Heart left ventricle (tissue), 13 donors: Measurements from ENCODE around the gene BST1.

Source experiments
- POLR2A ChIP-seq, 2 donors: fragments of 450-650 bp; IDR thresholded peaks; one replicate each; pipeline ENCODE4 v1.6.1; 2017; ENCODE audit warnings: antibody characterized with exemption in 2 of 2, mild to moderate bottlenecking in 2 of 2, moderate library complexity in 2 of 2
- TF ChIP-seq, protein P1 (sequence below), 12 donors: fragments of 200-600 bp; sonication (generic) in 4 of 12; IDR thresholded peaks; one replicate each; pipeline versions ENCODE4 v1.5.0 to v1.8.0; 2018 to 2022; ENCODE audit warnings: antibody characterized with exemption in 12 of 12, mild to moderate bottlenecking in 5 of 12
- donor health status: ischemic (EF 13 %, LVEDD 7.1; RV severe dilation, severe dysfunction).
- donor health status: DM: no; HTN: yes; CAD: no.
- donor health status: DM: no; HTN: no; CAD: no.
- donor health status: ischemic (EF 25% LVEDD 6.9; RV normal size, moderate dysfunction).
- donor health status: ischemic (EF 25% LVEDD 5.7; RV mildly dilated, moderate dysfunction).
- donor health status: ischemic (EF 35%, LVEDD 5.7; RV mildly dilated, moderate dysfunction).
- donor health status: nonischemic (EF 11% LVEDD 7.7; RV severe dilation, severe dysfunction).
- donor health status: DM: yes; HTN: yes; CAD: no.
- donor health status: PGD.
- donor health status: ischemic (EF 29% LVEDD 5.4; RV normal size, mild dysfunction).
- donor health status: nonischemic (EF 23%, LVEDD 6.1; RV moderate dilation, normal function).

GRCh38 chr4:15681067-15681371, 21.8 kb upstream of the BST1 start:
- TF ChIP-seq, protein P1, sequence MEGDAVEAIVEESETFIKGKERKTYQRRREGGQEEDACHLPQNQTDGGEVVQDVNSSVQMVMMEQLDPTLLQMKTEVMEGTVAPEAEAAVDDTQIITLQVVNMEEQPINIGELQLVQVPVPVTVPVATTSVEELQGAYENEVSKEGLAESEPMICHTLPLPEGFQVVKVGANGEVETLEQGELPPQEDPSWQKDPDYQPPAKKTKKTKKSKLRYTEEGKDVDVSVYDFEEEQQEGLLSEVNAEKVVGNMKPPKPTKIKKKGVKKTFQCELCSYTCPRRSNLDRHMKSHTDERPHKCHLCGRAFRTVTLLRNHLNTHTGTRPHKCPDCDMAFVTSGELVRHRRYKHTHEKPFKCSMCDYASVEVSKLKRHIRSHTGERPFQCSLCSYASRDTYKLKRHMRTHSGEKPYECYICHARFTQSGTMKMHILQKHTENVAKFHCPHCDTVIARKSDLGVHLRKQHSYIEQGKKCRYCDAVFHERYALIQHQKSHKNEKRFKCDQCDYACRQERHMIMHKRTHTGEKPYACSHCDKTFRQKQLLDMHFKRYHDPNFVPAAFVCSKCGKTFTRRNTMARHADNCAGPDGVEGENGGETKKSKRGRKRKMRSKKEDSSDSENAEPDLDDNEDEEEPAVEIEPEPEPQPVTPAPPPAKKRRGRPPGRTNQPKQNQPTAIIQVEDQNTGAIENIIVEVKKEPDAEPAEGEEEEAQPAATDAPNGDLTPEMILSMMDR (IDR thresholded peaks at IDR 0.05), result no peak
- TF ChIP-seq POLR2A (IDR thresholded peaks at IDR 0.05), result no peak
